SK-N-SH (cell line): ENCODE data around the gene HIPK3.

ENCODE experiments used
- CHD2 ChIP-seq: fragments of 150-350 bp; IDR thresholded peaks from 2 replicates; pipeline ENCODE4 v1.6.1; 2018; ENCODE audit warnings: low read length; ENCODE audit not compliant: partially characterized antibody
- CTCF ChIP-seq: fragments of 200-600 bp; sonication (generic); IDR thresholded peaks from 2 replicates; pipeline ENCODE4 v1.6.1; 2017; ENCODE audit warnings: antibody characterized with exemption, mild to moderate bottlenecking, moderate library complexity
- EZH2phosphoT487 ChIP-seq: fragments of 200-600 bp; sonication (generic); IDR thresholded peaks from 2 replicates; pipeline ENCODE4 v1.6.1; 2017; ENCODE audit warnings: low read depth, mixed run types, mild to moderate bottlenecking, antibody characterized with exemption, moderate library complexity, borderline replicate concordance
- FOSL2 ChIP-seq: IDR thresholded peaks from 2 replicates; pipeline ENCODE4 v1.4.0; 2012; ENCODE audit warnings: low read depth, mild to moderate bottlenecking, moderate library complexity, borderline replicate concordance
- GABPA ChIP-seq: IDR thresholded peaks from 2 replicates; pipeline ENCODE4 v1.4.0; 2012; ENCODE audit warnings: low read depth, mild to moderate bottlenecking
- MAX ChIP-seq: IDR thresholded peaks from 2 replicates; pipeline ENCODE4 v1.4.0; 2012; ENCODE audit warnings: low read depth
- MEF2A ChIP-seq: IDR thresholded peaks from 2 replicates; pipeline ENCODE4 v1.4.0; 2012; ENCODE audit warnings: low read depth, borderline replicate concordance
- NRF1 ChIP-seq: IDR thresholded peaks from 2 replicates; pipeline ENCODE4 v1.6.1; 2012; ENCODE audit warnings: low read depth, mild to moderate bottlenecking, low read length
- POLR2AphosphoS5 ChIP-seq: IDR thresholded peaks from 2 replicates; pipeline ENCODE4 v1.6.1; 2012; ENCODE audit warnings: low read depth, low read length
- RAD21 ChIP-seq: IDR thresholded peaks from 2 replicates; pipeline ENCODE4 v1.6.1; 2012; ENCODE audit warnings: mild to moderate bottlenecking, low read length
- RFX5 ChIP-seq: IDR thresholded peaks from 2 replicates; pipeline ENCODE4 v1.6.1; 2012; ENCODE audit warnings: mild to moderate bottlenecking, improper control_type of control experiment, low read length
- SIN3A ChIP-seq: IDR thresholded peaks from 2 replicates; pipeline ENCODE4 v1.6.1; 2012; ENCODE audit warnings: low read depth, mild to moderate bottlenecking, low read length, moderate library complexity, borderline replicate concordance
- TF ChIP-seq, protein P1 (sequence below): IDR thresholded peaks from 2 replicates; pipeline ENCODE4 v1.6.1; 2012; ENCODE audit warnings: mild to moderate bottlenecking, low read depth, low read length, moderate library complexity

GRCh38 chr11:33271059-33271458 is 13.9 kb downstream of the HIPK3 start:
- TF ChIP-seq, protein P1, sequence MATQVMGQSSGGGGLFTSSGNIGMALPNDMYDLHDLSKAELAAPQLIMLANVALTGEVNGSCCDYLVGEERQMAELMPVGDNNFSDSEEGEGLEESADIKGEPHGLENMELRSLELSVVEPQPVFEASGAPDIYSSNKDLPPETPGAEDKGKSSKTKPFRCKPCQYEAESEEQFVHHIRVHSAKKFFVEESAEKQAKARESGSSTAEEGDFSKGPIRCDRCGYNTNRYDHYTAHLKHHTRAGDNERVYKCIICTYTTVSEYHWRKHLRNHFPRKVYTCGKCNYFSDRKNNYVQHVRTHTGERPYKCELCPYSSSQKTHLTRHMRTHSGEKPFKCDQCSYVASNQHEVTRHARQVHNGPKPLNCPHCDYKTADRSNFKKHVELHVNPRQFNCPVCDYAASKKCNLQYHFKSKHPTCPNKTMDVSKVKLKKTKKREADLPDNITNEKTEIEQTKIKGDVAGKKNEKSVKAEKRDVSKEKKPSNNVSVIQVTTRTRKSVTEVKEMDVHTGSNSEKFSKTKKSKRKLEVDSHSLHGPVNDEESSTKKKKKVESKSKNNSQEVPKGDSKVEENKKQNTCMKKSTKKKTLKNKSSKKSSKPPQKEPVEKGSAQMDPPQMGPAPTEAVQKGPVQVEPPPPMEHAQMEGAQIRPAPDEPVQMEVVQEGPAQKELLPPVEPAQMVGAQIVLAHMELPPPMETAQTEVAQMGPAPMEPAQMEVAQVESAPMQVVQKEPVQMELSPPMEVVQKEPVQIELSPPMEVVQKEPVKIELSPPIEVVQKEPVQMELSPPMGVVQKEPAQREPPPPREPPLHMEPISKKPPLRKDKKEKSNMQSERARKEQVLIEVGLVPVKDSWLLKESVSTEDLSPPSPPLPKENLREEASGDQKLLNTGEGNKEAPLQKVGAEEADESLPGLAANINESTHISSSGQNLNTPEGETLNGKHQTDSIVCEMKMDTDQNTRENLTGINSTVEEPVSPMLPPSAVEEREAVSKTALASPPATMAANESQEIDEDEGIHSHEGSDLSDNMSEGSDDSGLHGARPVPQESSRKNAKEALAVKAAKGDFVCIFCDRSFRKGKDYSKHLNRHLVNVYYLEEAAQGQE = no peak
- TF ChIP-seq POLR2AphosphoS5 (no peak), SIN3A (no peak), EZH2phosphoT487 (no peak), CTCF (no peak), RAD21 (no peak), MEF2A (no peak), CHD2 (no peak), NRF1 (no peak), FOSL2 (no peak), RFX5 (no peak), MAX (no peak), GABPA (no peak)
